Stimulated activated CD8-positive, alpha-beta memory T cell treated with anti-CD3 and anti-CD28 coated beads, Interleukin-15, amount 100 ng/mL, for 48 hours (primary cell): ENCODE results near the gene FKBP5.
"Not testable (repeated sequence)": the region's sequence is repeated elsewhere in the genome, so short reads cannot be mapped to it uniquely, and the experiment has no call there.

Experiments
- DNase-seq, 2 donors: peaks; one replicate each; pipeline ENCODE4 v3.0.0-alpha.2; 2020; ENCODE audit warnings: low read depth in 2 of 2

FKBP5 gene

DNA sequence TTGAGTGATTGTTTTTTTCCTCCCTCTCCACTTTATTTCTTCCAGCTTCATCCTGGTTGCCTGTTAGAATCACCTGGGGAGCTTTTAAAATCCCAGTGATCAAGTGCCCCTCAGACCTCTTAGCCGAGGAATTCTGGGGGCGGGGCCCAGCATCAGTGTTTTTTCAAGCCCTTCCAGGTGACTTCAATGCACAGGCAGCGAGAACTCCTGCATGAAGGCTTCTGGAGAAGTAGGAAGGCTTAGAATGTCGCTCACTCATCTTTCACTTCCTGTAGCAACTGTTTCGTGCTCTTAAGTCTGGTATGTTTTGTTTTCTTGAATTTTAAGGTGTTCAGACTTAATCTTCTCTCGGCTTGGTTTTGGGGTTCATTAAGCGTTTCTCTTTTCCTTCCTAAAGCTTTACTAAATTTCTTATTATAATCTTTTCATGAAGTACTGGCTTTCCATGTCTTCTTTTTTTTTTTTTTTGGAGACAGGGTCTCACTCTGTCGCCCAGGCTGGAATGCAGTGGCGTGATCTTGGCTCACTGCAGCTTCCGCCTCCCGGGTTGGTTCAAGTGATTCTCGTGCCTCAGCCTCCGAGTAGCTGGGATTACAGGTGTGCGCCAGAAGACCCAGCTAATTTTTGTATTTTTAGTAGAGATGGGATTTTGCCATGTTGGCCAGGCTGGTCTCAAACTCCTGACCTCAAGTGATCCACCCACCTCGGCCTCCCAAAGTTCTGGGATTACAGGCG lies 145.1 kb downstream of the FKBP5 start:
- DNase-seq = no peak

DNA sequence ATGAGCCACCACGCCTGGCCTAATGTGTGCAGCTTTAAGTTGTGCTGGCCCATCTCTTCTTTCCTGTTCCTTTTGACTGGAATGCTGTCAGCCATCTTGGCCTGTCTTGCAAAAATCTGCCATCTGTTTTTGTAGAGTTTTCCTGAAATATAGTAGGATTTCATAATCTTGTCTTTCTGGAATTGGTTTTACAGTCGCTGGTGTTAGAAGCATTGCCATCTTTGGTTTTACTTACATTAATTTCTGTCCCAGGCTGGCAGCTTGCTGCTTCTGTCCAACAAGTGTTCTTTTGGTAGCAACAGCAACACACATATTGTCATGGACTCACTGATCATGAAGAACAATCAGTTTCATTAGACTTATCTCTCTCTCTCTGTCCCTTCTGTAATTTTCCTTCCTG lies 146.9 kb downstream of the FKBP5 start:
- DNase-seq = no peak

DNA sequence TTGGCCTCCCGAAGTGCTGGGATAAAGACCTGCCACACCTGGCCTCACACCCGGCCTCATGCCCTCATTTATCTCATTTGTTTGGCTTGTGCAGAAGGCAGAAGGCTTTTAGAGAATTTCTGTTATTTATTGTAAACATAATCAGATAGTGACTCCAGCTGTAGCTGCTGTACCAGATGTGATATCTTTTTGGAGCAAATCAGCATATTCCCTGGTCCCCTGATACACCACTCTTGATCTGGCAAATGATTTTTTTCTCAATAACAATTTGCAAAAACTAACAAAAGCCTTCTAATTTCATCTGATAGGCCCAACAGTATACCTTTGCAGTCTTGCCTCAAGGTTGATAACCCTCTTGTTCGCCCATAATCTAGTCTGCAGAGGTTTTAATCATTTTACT lies 149.5 kb downstream of the FKBP5 start:
- DNase-seq = no peak

DNA sequence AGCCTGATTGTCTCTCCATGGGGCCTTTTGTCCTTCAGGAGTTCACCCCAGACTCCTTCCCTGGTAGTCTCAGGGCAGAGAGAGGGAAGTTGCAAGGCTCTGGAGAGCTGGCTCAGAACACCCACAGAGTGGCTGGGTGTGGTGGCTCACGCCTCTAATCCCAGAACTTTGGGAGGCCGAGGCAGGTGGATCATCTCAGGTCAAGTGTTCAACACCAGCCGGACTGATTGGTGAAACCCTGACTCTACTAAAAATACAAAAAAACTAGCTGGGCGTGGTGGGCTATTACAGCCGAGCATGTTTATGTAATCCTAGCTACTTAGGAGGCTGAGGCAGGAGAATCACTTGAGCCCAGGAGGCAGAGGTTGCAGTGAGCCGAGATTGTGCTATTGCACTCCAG lies 152.9 kb downstream of the FKBP5 start:
- DNase-seq = not testable (repeated sequence)

DNA sequence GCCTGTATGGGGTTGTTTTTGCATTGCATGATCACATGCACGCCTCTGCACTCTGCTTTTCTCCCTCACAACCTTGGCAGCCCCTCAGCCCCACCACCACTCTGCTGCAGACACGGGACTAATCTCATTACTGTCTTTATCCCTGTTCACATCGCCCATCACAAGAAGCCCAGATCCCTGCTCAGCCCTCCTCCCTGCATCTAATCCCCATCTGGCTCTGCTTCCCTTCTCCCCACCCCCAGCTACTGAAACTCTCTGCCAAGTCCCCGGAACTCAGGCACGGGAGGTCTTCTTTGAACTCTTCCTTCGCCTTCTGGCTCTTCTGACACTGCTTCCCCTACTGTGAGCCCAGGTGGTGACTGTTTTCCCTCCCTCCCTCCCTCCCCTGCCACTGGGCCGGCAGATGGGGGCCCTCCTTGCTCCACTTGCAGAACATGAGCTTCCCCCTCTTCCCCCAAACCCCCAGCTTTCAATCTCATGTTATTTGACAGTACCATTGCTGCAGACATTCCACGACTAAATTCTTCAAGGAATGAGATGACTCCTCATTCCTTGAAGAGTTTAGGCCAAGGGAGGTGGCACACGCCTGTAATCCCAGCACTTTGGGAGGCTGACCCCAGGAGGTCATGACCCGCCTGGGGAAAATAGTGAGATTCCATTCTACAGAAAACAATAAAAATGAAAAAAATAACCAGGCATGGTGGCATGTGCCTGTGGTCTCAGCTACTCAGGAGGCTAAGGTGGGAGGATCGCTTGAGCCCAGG lies 154.1 kb downstream of the FKBP5 start:
- no peak for DNase-seq

DNA sequence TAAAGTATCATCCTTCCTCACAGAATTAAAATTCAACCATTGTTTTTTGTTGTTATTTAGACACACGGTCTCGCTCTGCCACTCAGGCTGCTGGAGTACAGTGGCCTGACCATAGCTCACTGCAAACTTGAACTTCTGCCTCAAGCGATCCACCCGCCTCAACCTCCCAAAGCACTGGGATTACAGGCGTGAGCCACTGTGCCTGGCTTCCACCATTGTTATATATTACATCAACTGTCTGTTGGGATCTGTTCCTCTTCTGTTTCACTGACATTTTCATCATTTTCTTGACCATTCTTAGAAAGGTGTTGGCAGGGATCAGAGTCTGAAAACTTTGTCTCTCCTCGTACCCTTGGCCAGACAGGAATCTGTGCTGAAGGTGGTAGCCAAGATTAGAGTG lies 154.7 kb downstream of the FKBP5 start:
- no peak for DNase-seq

DNA sequence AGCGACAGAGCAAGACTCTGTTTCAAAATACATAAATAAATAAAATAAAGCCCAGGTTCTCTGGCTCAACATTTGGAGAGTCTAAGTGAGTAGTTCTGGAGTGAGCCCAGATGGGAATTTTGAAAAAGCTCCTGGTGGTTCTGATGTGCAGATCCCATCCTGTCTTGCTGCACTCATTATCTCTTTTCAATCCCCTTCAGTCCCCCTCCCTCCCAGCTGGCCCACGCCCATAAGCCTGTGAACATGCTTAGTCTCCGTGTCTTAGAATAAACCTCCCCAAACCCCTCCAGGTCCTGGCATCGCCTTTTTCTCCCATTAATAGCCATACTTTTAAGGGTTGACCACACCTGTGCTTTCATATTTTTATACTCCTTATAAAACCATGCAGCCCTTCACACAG lies 156.6 kb downstream of the FKBP5 start:
- DNase-seq = no peak

DNA sequence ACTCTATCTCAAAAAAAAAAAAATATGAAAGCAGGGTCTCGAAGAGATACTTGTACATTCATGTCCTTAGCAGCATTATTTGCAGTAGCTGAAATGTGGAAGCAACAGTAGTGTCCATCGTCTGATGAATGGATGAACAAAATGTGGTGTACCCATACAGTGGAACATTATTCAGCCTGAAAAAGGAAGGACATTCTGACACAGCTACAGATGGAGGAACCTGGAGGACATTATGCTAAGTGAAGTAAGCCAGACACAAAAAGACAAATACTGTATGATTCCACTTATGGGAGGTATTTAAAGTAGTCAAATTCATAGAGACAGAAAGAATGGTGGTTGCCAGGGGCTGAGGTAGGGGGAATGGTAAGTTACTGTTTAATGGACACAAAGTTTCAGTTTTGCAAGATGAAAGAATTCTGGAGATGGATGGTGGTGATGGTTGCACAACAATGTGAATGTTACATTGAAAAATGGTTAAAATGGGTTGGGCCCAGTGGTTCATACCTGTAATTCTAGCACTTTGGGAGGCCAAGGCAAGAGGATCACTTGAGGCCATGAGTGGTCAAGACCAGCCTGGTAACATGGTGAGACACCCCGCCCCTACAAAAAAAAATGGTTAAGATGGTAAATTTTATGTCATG lies 164.2 kb downstream of the FKBP5 start:
- no peak for DNase-seq
